Urothelium cell line (cell line): Measurements from ENCODE around the gene DDX59.

Source experiments
- DNase-seq: peaks from one replicate; pipeline ENCODE4 v3.0.0; 2011; ENCODE audit warnings: low spot score, mixed read lengths
- FAIRE-seq: peaks from 2 replicates; lab custom pipeline; 2011; peaks lifted over from hg19 to GRCh38; lab: Jason Lieb, UNC

Gene DDX59

GRCh38 chr1:200671235-200671786 lies 1.6 kb upstream of the DDX59 start:
- no peak for FAIRE-seq
- DNase-seq, result no peak

GRCh38 chr1:200670242-200671118 lies 773 bp upstream of the DDX59 start:
- DNase-seq (peak; percentile 47), FAIRE-seq (no peak)

GRCh38 chr1:200668514-200669313 lies 993 bp downstream of the DDX59 start:
- FAIRE-seq (no peak), DNase-seq (no peak)

GRCh38 chr1:200666309-200666708 lies 3.4 kb downstream of the DDX59 start:
- DNase-seq (no peak), FAIRE-seq (no peak)

GRCh38 chr1:200665861-200666260 lies 3.8 kb downstream of the DDX59 start:
- no peak for FAIRE-seq
- DNase-seq, result no peak

GRCh38 chr1:200660719-200661118 lies 9.0 kb downstream of the DDX59 start:
- FAIRE-seq (no peak), DNase-seq (no peak)

- FAIRE-seq, result no peak
- peak; percentile 66 for DNase-seq
These were observed 10.4 kb downstream of the DDX59 start for GRCh38 chr1:200659269-200659668.

GRCh38 chr1:200658037-200658818 lies 11.5 kb downstream of the DDX59 start:
- no peak for DNase-seq
- FAIRE-seq, result no peak

- no peak for FAIRE-seq
- DNase-seq, result no peak
These were observed 15.0 kb downstream of the DDX59 start for GRCh38 chr1:200654660-200655059.

GRCh38 chr1:200653022-200653462 lies 16.7 kb downstream of the DDX59 start:
- no peak for DNase-seq
- FAIRE-seq, result no peak

GRCh38 chr1:200652378-200652777 lies 17.3 kb downstream of the DDX59 start:
- FAIRE-seq (no peak), DNase-seq (no peak)

GRCh38 chr1:200646515-200646914 lies 23.2 kb downstream of the DDX59 start:
- DNase-seq, result no peak
- FAIRE-seq, result no peak

- DNase-seq (no peak), FAIRE-seq (no peak)
These were observed 25.7 kb downstream of the DDX59 start for GRCh38 chr1:200644021-200644420.

- no peak for DNase-seq
These were observed 27.2 kb downstream of the DDX59 start for GRCh38 chr1:200642481-200642880.

GRCh38 chr1:200640963-200641401 lies 28.7 kb downstream of the DDX59 start:
- FAIRE-seq, result no peak
- DNase-seq, result no peak

More at GRCh38 chr1:200642481-200642880, 27.2 kb downstream of the DDX59 start:
- FAIRE-seq, result no peak

GRCh38 chr1:200640373-200640962 lies 29.2 kb downstream of the DDX59 start:
- no peak for FAIRE-seq
- no peak for DNase-seq

- FAIRE-seq (no peak), DNase-seq (no peak)
These were observed 31.6 kb downstream of the DDX59 start for GRCh38 chr1:200638073-200638472.

GRCh38 chr1:200636681-200637080 lies 33.0 kb downstream of the DDX59 start:
- DNase-seq (no peak), FAIRE-seq (no peak)

GRCh38 chr1:200634261-200635122 lies 35.2 kb downstream of the DDX59 start:
- DNase-seq (no peak), FAIRE-seq (no peak)
